Ishikawa (cell line): Measurements from ENCODE around the gene TSPAN9.

Source experiments
- EP300 ChIP-seq: IDR thresholded peaks from 2 replicates; pipeline ENCODE4 v1.6.1; 2012; ENCODE audit warnings: borderline replicate concordance
- FOXM1 ChIP-seq: IDR thresholded peaks from 2 replicates; pipeline ENCODE4 v1.6.1; 2012; ENCODE audit warnings: low read depth, borderline replicate concordance
- RAD21 ChIP-seq: IDR thresholded peaks from 2 replicates; pipeline ENCODE4 v1.6.1; 2012; ENCODE audit warnings: low read depth
- TAF1 ChIP-seq: IDR thresholded peaks from 2 replicates; pipeline ENCODE4 v1.6.1; 2012; ENCODE audit warnings: low read depth, mild to moderate bottlenecking
- TCF12 ChIP-seq: IDR thresholded peaks from 2 replicates; pipeline ENCODE4 v1.6.1; 2012; ENCODE audit warnings: low read depth
- TEAD4 ChIP-seq: IDR thresholded peaks from 2 replicates; pipeline ENCODE4 v1.6.1; 2012
- YY1 ChIP-seq: IDR thresholded peaks from 2 replicates; pipeline ENCODE4 v1.6.1; 2012; ENCODE audit warnings: low read depth
- ZBTB7A ChIP-seq: IDR thresholded peaks from 2 replicates; pipeline ENCODE4 v1.6.1; 2012; ENCODE audit warnings: low read depth
- TF ChIP-seq, protein P1 (sequence below): IDR thresholded peaks from 2 replicates; pipeline ENCODE4 v1.6.1; 2012; ENCODE audit warnings: low read depth, mild to moderate bottlenecking
- TF ChIP-seq, protein P2 (sequence below): IDR thresholded peaks from 2 replicates; pipeline ENCODE4 v1.6.1; 2012

DNA sequence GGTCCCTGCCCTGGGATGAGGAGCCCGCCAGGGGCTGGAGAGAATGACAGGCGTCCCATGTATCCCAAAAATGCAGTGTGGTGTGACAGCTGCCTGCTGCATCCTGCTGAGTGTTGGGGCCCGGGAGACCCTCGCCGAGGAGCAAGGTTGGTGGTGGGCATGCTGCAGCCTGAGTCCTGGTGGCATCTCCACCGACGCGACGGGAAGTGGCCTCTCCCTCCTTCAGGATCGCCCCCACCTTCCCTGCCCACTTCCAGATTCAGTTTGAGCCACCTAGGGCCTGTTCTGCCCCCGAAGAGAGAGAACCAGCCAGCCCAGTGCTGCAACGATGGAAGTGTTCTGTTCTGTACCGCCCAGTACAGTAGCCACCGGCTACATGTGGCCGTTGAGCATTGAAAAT lies 70.1 kb downstream of the TSPAN9 start:
- TF ChIP-seq TEAD4: no peak
- TF ChIP-seq YY1: no peak
- no peak for TF ChIP-seq ZBTB7A
- TF ChIP-seq, protein P1, sequence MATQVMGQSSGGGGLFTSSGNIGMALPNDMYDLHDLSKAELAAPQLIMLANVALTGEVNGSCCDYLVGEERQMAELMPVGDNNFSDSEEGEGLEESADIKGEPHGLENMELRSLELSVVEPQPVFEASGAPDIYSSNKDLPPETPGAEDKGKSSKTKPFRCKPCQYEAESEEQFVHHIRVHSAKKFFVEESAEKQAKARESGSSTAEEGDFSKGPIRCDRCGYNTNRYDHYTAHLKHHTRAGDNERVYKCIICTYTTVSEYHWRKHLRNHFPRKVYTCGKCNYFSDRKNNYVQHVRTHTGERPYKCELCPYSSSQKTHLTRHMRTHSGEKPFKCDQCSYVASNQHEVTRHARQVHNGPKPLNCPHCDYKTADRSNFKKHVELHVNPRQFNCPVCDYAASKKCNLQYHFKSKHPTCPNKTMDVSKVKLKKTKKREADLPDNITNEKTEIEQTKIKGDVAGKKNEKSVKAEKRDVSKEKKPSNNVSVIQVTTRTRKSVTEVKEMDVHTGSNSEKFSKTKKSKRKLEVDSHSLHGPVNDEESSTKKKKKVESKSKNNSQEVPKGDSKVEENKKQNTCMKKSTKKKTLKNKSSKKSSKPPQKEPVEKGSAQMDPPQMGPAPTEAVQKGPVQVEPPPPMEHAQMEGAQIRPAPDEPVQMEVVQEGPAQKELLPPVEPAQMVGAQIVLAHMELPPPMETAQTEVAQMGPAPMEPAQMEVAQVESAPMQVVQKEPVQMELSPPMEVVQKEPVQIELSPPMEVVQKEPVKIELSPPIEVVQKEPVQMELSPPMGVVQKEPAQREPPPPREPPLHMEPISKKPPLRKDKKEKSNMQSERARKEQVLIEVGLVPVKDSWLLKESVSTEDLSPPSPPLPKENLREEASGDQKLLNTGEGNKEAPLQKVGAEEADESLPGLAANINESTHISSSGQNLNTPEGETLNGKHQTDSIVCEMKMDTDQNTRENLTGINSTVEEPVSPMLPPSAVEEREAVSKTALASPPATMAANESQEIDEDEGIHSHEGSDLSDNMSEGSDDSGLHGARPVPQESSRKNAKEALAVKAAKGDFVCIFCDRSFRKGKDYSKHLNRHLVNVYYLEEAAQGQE: no peak
- TF ChIP-seq TCF12: no peak
- no peak for TF ChIP-seq TAF1
- TF ChIP-seq, protein P2, sequence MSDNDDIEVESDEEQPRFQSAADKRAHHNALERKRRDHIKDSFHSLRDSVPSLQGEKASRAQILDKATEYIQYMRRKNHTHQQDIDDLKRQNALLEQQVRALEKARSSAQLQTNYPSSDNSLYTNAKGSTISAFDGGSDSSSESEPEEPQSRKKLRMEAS: no peak
- no peak for TF ChIP-seq EP300
- no peak for TF ChIP-seq RAD21
- no peak for TF ChIP-seq FOXM1
